Erythroblast (primary cell): ENCODE results near the gene TMEM272.

Experiments
- GATA1 ChIP-seq: IDR thresholded peaks from 2 replicates; pipeline ENCODE4 v1.6.1; 2011; ENCODE audit warnings: low read depth, mild to moderate bottlenecking, control low read depth, low read length, moderate library complexity
- POLR2A ChIP-seq: IDR thresholded peaks from 2 replicates; pipeline ENCODE4 v1.6.1; 2011; ENCODE audit warnings: mild to moderate bottlenecking, low read length

DNA sequence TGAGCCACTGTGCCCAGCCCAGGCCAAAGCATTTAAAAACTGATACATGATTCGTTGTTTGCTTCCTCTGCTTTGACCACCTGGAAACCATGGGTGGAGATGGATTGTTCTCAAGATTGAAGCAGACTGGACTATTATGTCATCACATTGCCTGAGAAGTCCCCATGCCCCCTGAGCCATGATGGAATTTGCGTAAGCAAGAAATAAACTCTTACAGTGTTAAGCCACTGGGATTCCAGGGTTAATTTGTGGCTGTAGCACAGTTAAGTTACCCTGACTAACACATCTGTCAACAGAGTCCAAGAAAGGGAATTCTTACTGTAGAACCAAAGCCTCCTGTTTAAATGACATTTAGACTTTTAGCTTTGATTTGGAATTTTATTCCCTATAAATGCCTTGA, 21.6 kb downstream of the TMEM272 start:
- TF ChIP-seq POLR2A (no peak), GATA1 (no peak)
